ENCODE results near the gene CWC25. TPM values are rescaled to one million over a fixed set of nuclear protein-coding genes. Genes with fewer than 3 reads are reported as not detected.

Gene CWC25
- total and polyA plus RNA-seq, 2 of the 13 experiments (the other 11 are each of a cell fraction or from before 2014, with no cell fraction given): 15.6 to 22.7 TPM

- TF ChIP-seq, protein P1, sequence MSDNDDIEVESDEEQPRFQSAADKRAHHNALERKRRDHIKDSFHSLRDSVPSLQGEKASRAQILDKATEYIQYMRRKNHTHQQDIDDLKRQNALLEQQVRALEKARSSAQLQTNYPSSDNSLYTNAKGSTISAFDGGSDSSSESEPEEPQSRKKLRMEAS (IDR thresholded peaks at IDR 0.05): peak; percentile 66; the same call in 1 of the 2 replicates
- 0 out of 2 replicates have a peak, but pooled peaks have one; percentile 4 for TF ChIP-seq ZNF687 (CRISPR knock-in tag; IDR thresholded peaks at IDR 0.05)
- no peak for TF ChIP-seq ZBTB21 (CRISPR knock-in tag; IDR thresholded peaks at IDR 0.05)
- peak; percentile 87 for TF ChIP-seq FOSL2 (CRISPR knock-in tag; IDR thresholded peaks at IDR 0.05)
- TF ChIP-seq MED8 (CRISPR knock-in tag; IDR thresholded peaks at IDR 0.05; ENCODE audit: insufficient replicate concordance): no peak
- TF ChIP-seq ZNF205 (CRISPR knock-in tag; IDR thresholded peaks at IDR 0.05): peak; percentile 71; the same call in 1 of the 2 replicates
- TF ChIP-seq ZNF790 (CRISPR knock-in tag; IDR thresholded peaks at IDR 0.05; ENCODE audit: borderline replicate concordance): no peak
- TF ChIP-seq HNF4G (IDR thresholded peaks at IDR 0.05; ENCODE audit: borderline replicate concordance, low read depth, low read length): no peak
- 0 out of 2 replicates have a peak, but pooled peaks have one; percentile 34 for TF ChIP-seq HNF4G (CRISPR knock-in tag; IDR thresholded peaks at IDR 0.05; ENCODE audit: borderline replicate concordance, low read depth)
- TF ChIP-seq SSRP1 (CRISPR knock-in tag; IDR thresholded peaks at IDR 0.05): no peak
- no peak for TF ChIP-seq ARID2 (CRISPR knock-in tag; IDR thresholded peaks at IDR 0.05; ENCODE audit: borderline replicate concordance)
- no peak for TF ChIP-seq DR1 (CRISPR knock-in tag; IDR thresholded peaks at IDR 0.05)
- 0 out of 2 replicates have a peak, but pooled peaks have one; percentile 50 for TF ChIP-seq ELF1 (CRISPR knock-in tag; IDR thresholded peaks at IDR 0.05)
- TF ChIP-seq HNF4A (CRISPR knock-in tag; IDR thresholded peaks at IDR 0.05): peak; percentile 65
- TF ChIP-seq CSRNP1 (CRISPR knock-in tag; IDR thresholded peaks at IDR 0.05): 0 out of 2 replicates have a peak, but pooled peaks have one; percentile 34
- no peak for TF ChIP-seq ZNF746 (CRISPR knock-in tag; IDR thresholded peaks at IDR 0.05)
- TF ChIP-seq IRX3 (CRISPR knock-in tag; IDR thresholded peaks at IDR 0.05; ENCODE audit: borderline replicate concordance, low read depth): 0 out of 2 replicates have a peak, but pooled peaks have one; percentile 36
- TF ChIP-seq KMT2A (CRISPR knock-in tag; IDR thresholded peaks at IDR 0.05): no peak
- 0 out of 2 replicates have a peak, but pooled peaks have one; percentile 66 for TF ChIP-seq CC2D1A (CRISPR knock-in tag; IDR thresholded peaks at IDR 0.05)
- TF ChIP-seq, protein P2, sequence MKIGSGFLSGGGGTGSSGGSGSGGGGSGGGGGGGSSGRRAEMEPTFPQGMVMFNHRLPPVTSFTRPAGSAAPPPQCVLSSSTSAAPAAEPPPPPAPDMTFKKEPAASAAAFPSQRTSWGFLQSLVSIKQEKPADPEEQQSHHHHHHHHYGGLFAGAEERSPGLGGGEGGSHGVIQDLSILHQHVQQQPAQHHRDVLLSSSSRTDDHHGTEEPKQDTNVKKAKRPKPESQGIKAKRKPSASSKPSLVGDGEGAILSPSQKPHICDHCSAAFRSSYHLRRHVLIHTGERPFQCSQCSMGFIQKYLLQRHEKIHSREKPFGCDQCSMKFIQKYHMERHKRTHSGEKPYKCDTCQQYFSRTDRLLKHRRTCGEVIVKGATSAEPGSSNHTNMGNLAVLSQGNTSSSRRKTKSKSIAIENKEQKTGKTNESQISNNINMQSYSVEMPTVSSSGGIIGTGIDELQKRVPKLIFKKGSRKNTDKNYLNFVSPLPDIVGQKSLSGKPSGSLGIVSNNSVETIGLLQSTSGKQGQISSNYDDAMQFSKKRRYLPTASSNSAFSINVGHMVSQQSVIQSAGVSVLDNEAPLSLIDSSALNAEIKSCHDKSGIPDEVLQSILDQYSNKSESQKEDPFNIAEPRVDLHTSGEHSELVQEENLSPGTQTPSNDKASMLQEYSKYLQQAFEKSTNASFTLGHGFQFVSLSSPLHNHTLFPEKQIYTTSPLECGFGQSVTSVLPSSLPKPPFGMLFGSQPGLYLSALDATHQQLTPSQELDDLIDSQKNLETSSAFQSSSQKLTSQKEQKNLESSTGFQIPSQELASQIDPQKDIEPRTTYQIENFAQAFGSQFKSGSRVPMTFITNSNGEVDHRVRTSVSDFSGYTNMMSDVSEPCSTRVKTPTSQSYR (CRISPR knock-in tag; IDR thresholded peaks at IDR 0.05; ENCODE audit: borderline replicate concordance): peak; percentile 97
- TF ChIP-seq NR2F1 (CRISPR knock-in tag; IDR thresholded peaks at IDR 0.05): 0 out of 4 replicates have a peak, but pooled peaks of 1 of the 2 experiments have one; percentile 15
Observed at GRCh38 chr17:38872671-38873385, 47.7 kb upstream of the CWC25 start (continued).

All from HepG2 (cell line).